Measurements from ENCODE around the gene WNT3.

- TF ChIP-seq FOXM1 (IDR thresholded peaks at IDR 0.05; ENCODE audit: borderline replicate concordance) (no peak), SUZ12 (IDR thresholded peaks at IDR 0.05) (no peak), TARDBP (IDR thresholded peaks at IDR 0.05) (no peak), ZNF384 (IDR thresholded peaks at IDR 0.05) (no peak), NFRKB (IDR thresholded peaks at IDR 0.05) (no peak), BHLHE40 (IDR thresholded peaks at IDR 0.05; ENCODE audit: borderline replicate concordance) (no peak), PKNOX1 (IDR thresholded peaks at IDR 0.05) (no peak), SP1 (IDR thresholded peaks at IDR 0.05) (no peak), FOXA1 (IDR thresholded peaks at IDR 0.05) (no peak), ELF4 (IDR thresholded peaks at IDR 0.05) (no peak)
Measured at GRCh38 chr17:46722662-46723285, 95.7 kb downstream of the WNT3 start.

Measured in HEK293T (cell line).